GM12878 (cell line): ENCODE data around the gene ULK4. TPM values are rescaled to one million over a fixed set of nuclear protein-coding genes. Genes with fewer than 3 reads are reported as not detected.

Experiments used
- CHD4 ChIP-seq: fragments of 200-600 bp; sonication (generic); IDR thresholded peaks from 2 replicates; pipeline ENCODE4 v1.6.1; 2016; ENCODE audit warnings: mild to moderate bottlenecking
- EZH2 ChIP-seq: IDR thresholded peaks from 2 replicates; pipeline ENCODE4 v1.6.1; 2012; ENCODE audit warnings: low read depth, mild to moderate bottlenecking, control low read depth, inconsistent platforms, low read length, borderline replicate concordance; ENCODE audit not compliant: control insufficient read depth
- IRF4 ChIP-seq: IDR thresholded peaks from 2 replicates; pipeline ENCODE4 v1.6.1; 2011; ENCODE audit warnings: low read depth, low read length
- KLF5 ChIP-seq: fragments of 450-650 bp; IDR thresholded peaks from 2 replicates; pipeline ENCODE4 v1.6.1; 2014; ENCODE audit warnings: mild to moderate bottlenecking; ENCODE audit not compliant: partially characterized antibody
- MTA3 ChIP-seq: IDR thresholded peaks from 2 replicates; pipeline ENCODE4 v1.6.1; 2012; ENCODE audit warnings: low read length, inconsistent platforms, borderline replicate concordance
- NR2F1 ChIP-seq: fragments of 450-650 bp; conservative IDR thresholded peaks from 2 replicates; pipeline ENCODE4 v1.6.1; 2017; ENCODE audit warnings: mild to moderate bottlenecking
- PML ChIP-seq: IDR thresholded peaks from 2 replicates; pipeline ENCODE4 v1.6.1; 2012; ENCODE audit warnings: low read length, inconsistent platforms
- RUNX3 ChIP-seq: IDR thresholded peaks from 2 replicates; pipeline ENCODE4 v1.6.1; 2012; ENCODE audit warnings: low read length, inconsistent platforms
- SMARCA5 ChIP-seq: fragments of 450-650 bp; IDR thresholded peaks from 2 replicates; pipeline ENCODE4 v1.6.1; 2017; ENCODE audit warnings: mild to moderate bottlenecking
- SREBF2 ChIP-seq: IDR thresholded peaks from 2 replicates; pipeline ENCODE4 v1.6.1; 2012; ENCODE audit warnings: mild to moderate bottlenecking, low read length
- TARDBP ChIP-seq: IDR thresholded peaks from 2 replicates; pipeline ENCODE4 v1.6.1; 2016; ENCODE audit warnings: borderline replicate concordance
- ZSCAN29 ChIP-seq: fragments of 450-650 bp; IDR thresholded peaks from 2 replicates; pipeline ENCODE4 v1.6.1; 2017; ENCODE audit warnings: mild to moderate bottlenecking, moderate library complexity
- polyA plus RNA-seq, 11 experiments: library from polyadenylated mRNA; depleted of rRNA in 4 of 11; unstranded in 6 of 11; stranded (reverse) in 5 of 11; fragments of >200 nt; fragmentation: Nextera tagmentation in 4 of 11; fragmentation: Illumina TruSeq in 1 of 11; extraction: Ambion mirVana in 4 of 11; extraction: Trizol in 1 of 11; gene quantifications; 1 replicate in 1 of 11; 2 replicates in 10 of 11; pipeline versions ENCODE4 v1.2.1 to v1.2.3, GENCODE V29; 2011 to 2016; ENCODE audit warnings: inconsistent platforms in 2 of 11, missing spikeins in 2 of 11, low read depth in 1 of 11
- total RNA-seq, 4 experiments: library from RNA; depleted of rRNA in 3 of 4; stranded (reverse); fragments of >200 nt in 3 of 4; fragmentation: Illumina TruSeq in 1 of 4; extraction: Trizol in 1 of 4; gene quantifications; 2 replicates each; pipeline versions ENCODE4 v1.2.1 to v1.2.3, GENCODE V29; 2013 to 2021
- TF ChIP-seq, protein P1 (sequence below): fragments of 450-650 bp; IDR thresholded peaks from 2 replicates; pipeline ENCODE4 v1.6.1; 2018; ENCODE audit warnings: mild to moderate bottlenecking, low read depth, moderate library complexity; ENCODE audit not compliant: partially characterized antibody
- TF ChIP-seq, protein P2 (sequence below): fragments of 450-650 bp; conservative IDR thresholded peaks from 2 replicates; pipeline ENCODE4 v1.6.1; 2017; ENCODE audit warnings: mild to moderate bottlenecking, moderate library complexity
- TF ChIP-seq, protein P3 (sequence below): fragments of 450-650 bp; IDR thresholded peaks from 2 replicates; pipeline ENCODE4 v1.6.1; 2017; ENCODE audit warnings: mild to moderate bottlenecking, moderate library complexity
- TF ChIP-seq, protein P4 (sequence below): fragments of 450-650 bp; IDR thresholded peaks from 2 replicates; pipeline ENCODE4 v1.6.1; 2017; ENCODE audit warnings: mild to moderate bottlenecking, moderate library complexity

Gene ULK4
- total and polyA plus RNA-seq, 10 of the 15 experiments (the other 5 are each of a cell fraction or from before 2014, with no cell fraction given) = 3.5 to 7.6 (median 6.3) TPM

DNA sequence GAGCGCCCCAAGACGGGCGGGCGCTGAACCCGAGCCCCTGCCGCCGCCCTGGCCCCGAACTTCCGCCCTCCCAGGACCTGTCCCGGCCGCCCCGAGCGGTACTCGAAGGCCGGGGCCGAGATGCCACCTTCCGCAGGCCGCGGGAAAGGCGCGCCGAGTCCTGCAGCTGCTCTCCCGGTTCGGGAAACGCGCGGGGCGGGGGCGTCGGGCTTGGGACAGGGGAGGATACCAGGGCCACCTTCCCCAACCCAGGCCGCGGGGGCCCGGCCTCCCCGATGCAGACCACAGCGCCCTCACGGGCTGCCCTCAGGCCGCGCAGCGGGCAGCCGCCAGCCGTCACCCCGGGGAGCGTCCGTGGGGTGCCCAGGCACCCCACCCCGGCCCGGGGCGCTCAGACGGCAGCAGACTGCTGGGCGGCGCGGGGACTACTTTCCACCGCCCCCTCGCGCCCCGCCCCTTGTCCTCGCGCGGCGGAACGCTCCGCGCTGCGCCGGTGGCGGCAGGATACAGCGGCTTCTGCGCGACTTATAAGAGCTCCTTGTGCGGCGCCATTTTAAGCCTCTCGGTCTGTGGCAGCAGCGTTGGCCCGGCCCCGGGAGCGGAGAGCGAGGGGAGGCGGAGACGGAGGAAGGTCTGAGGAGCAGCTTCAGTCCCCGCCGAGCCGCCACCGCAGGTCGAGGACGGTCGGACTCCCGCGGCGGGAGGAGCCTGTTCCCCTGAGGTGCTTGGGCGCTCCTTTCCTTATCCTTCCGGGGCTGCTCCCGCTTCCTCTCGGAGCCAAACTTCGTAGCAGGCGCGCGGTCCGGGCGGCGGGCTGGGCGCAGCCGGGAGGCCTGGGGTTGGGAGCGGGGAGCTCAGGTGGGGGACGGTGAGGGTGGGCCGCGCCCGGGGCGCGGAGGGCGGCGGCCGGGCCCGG lies 762.7 kb downstream of the ULK4 start, which contains the start of gene CTNNB1 (continued):
- TF ChIP-seq, protein P1, sequence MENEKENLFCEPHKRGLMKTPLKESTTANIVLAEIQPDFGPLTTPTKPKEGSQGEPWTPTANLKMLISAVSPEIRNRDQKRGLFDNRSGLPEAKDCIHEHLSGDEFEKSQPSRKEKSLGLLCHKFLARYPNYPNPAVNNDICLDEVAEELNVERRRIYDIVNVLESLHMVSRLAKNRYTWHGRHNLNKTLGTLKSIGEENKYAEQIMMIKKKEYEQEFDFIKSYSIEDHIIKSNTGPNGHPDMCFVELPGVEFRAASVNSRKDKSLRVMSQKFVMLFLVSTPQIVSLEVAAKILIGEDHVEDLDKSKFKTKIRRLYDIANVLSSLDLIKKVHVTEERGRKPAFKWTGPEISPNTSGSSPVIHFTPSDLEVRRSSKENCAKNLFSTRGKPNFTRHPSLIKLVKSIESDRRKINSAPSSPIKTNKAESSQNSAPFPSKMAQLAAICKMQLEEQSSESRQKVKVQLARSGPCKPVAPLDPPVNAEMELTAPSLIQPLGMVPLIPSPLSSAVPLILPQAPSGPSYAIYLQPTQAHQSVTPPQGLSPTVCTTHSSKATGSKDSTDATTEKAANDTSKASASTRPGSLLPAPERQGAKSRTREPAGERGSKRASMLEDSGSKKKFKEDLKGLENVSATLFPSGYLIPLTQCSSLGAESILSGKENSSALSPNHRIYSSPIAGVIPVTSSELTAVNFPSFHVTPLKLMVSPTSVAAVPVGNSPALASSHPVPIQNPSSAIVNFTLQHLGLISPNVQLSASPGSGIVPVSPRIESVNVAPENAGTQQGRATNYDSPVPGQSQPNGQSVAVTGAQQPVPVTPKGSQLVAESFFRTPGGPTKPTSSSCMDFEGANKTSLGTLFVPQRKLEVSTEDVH = no peak
- TF ChIP-seq KLF5 (peak; percentile 87), ZSCAN29 (peak; percentile 59; the same call in 1 of the 2 replicates), TARDBP (peak; percentile 97), EZH2 (no peak), SREBF2 (no peak), CHD4 (no peak), NR2F1 (peak; percentile 81), MTA3 (no peak; the same call in 1 of the 2 replicates), PML (peak; percentile 96), RUNX3 (peak; percentile 76), IRF4 (peak; percentile 68), SMARCA5 (peak; percentile 97)
- TF ChIP-seq, protein P2, sequence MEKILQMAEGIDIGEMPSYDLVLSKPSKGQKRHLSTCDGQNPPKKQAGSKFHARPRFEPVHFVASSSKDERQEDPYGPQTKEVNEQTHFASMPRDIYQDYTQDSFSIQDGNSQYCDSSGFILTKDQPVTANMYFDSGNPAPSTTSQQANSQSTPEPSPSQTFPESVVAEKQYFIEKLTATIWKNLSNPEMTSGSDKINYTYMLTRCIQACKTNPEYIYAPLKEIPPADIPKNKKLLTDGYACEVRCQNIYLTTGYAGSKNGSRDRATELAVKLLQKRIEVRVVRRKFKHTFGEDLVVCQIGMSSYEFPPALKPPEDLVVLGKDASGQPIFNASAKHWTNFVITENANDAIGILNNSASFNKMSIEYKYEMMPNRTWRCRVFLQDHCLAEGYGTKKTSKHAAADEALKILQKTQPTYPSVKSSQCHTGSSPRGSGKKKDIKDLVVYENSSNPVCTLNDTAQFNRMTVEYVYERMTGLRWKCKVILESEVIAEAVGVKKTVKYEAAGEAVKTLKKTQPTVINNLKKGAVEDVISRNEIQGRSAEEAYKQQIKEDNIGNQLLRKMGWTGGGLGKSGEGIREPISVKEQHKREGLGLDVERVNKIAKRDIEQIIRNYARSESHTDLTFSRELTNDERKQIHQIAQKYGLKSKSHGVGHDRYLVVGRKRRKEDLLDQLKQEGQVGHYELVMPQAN = peak; percentile 83
- TF ChIP-seq, protein P3, sequence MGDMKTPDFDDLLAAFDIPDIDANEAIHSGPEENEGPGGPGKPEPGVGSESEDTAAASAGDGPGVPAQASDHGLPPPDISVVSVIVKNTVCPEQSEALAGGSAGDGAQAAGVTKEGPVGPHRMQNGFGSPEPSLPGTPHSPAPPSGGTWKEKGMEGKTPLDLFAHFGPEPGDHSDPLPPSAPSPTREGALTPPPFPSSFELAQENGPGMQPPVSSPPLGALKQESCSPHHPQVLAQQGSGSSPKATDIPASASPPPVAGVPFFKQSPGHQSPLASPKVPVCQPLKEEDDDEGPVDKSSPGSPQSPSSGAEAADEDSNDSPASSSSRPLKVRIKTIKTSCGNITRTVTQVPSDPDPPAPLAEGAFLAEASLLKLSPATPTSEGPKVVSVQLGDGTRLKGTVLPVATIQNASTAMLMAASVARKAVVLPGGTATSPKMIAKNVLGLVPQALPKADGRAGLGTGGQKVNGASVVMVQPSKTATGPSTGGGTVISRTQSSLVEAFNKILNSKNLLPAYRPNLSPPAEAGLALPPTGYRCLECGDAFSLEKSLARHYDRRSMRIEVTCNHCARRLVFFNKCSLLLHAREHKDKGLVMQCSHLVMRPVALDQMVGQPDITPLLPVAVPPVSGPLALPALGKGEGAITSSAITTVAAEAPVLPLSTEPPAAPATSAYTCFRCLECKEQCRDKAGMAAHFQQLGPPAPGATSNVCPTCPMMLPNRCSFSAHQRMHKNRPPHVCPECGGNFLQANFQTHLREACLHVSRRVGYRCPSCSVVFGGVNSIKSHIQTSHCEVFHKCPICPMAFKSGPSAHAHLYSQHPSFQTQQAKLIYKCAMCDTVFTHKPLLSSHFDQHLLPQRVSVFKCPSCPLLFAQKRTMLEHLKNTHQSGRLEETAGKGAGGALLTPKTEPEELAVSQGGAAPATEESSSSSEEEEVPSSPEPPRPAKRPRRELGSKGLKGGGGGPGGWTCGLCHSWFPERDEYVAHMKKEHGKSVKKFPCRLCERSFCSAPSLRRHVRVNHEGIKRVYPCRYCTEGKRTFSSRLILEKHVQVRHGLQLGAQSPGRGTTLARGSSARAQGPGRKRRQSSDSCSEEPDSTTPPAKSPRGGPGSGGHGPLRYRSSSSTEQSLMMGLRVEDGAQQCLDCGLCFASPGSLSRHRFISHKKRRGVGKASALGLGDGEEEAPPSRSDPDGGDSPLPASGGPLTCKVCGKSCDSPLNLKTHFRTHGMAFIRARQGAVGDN = peak; percentile 74
- TF ChIP-seq, protein P4, sequence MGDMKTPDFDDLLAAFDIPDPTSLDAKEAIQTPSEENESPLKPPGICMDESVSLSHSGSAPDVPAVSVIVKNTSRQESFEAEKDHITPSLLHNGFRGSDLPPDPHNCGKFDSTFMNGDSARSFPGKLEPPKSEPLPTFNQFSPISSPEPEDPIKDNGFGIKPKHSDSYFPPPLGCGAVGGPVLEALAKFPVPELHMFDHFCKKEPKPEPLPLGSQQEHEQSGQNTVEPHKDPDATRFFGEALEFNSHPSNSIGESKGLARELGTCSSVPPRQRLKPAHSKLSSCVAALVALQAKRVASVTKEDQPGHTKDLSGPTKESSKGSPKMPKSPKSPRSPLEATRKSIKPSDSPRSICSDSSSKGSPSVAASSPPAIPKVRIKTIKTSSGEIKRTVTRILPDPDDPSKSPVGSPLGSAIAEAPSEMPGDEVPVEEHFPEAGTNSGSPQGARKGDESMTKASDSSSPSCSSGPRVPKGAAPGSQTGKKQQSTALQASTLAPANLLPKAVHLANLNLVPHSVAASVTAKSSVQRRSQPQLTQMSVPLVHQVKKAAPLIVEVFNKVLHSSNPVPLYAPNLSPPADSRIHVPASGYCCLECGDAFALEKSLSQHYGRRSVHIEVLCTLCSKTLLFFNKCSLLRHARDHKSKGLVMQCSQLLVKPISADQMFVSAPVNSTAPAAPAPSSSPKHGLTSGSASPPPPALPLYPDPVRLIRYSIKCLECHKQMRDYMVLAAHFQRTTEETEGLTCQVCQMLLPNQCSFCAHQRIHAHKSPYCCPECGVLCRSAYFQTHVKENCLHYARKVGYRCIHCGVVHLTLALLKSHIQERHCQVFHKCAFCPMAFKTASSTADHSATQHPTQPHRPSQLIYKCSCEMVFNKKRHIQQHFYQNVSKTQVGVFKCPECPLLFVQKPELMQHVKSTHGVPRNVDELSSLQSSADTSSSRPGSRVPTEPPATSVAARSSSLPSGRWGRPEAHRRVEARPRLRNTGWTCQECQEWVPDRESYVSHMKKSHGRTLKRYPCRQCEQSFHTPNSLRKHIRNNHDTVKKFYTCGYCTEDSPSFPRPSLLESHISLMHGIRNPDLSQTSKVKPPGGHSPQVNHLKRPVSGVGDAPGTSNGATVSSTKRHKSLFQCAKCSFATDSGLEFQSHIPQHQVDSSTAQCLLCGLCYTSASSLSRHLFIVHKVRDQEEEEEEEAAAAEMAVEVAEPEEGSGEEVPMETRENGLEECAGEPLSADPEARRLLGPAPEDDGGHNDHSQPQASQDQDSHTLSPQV = 0 out of 2 replicates have a peak, but pooled peaks have one; percentile 64
